GM18909 (cell line): ENCODE measurements around the gene CRIP2.

Experiments used
- ATAC-seq: cut with Tn5 transposase; IDR thresholded peaks from one replicate; pipeline ENCODE4 v1.9.1; 2021; ENCODE audit warnings: mild to moderate bottlenecking; ENCODE audit not compliant: unreplicated experiment, poor library complexity

Gene CRIP2

GRCh38 chr14:105474483-105475268 lies at the start of gene CRIP2:
TSS of gene CRIP2 (plus strand) at chr14:105474821. CDS start at chr14:105474863, 42 bp downstream.
- ATAC-seq: no peak

- ATAC-seq: no peak
These were observed 49.8 kb upstream of the CRIP2 start for GRCh38 chr14:105424861-105425260.

- no peak for ATAC-seq
These were observed 48.8 kb upstream of the CRIP2 start for GRCh38 chr14:105425823-105426247.

- no peak for ATAC-seq
These were observed 48.0 kb upstream of the CRIP2 start for GRCh38 chr14:105426416-105427130.

GRCh38 chr14:105427412-105427811 lies 47.2 kb upstream of the CRIP2 start:
- no peak for ATAC-seq

- ATAC-seq: no peak
These were observed 46.6 kb upstream of the CRIP2 start for GRCh38 chr14:105427936-105428485.

GRCh38 chr14:105430042-105430441 lies 44.6 kb upstream of the CRIP2 start:
- ATAC-seq: no peak

- ATAC-seq: no peak
These were observed 44.1 kb upstream of the CRIP2 start for GRCh38 chr14:105430565-105430964.

- no peak for ATAC-seq
These were observed 43.4 kb upstream of the CRIP2 start for GRCh38 chr14:105431256-105431655.

- no peak for ATAC-seq
These were observed 42.0 kb upstream of the CRIP2 start for GRCh38 chr14:105432657-105433056.

- no peak for ATAC-seq
These were observed 41.4 kb upstream of the CRIP2 start for GRCh38 chr14:105433161-105433605.

- ATAC-seq: no peak
These were observed 38.2 kb upstream of the CRIP2 start for GRCh38 chr14:105436402-105436801.

GRCh38 chr14:105436891-105437722 lies 37.5 kb upstream of the CRIP2 start:
- no peak for ATAC-seq

- no peak for ATAC-seq
These were observed 36.7 kb upstream of the CRIP2 start for GRCh38 chr14:105437723-105438500.

- no peak for ATAC-seq
These were observed 35.4 kb upstream of the CRIP2 start for GRCh38 chr14:105439179-105439578.

- ATAC-seq: no peak
These were observed 34.7 kb upstream of the CRIP2 start for GRCh38 chr14:105439710-105440553.

- ATAC-seq: no peak
These were observed 34.1 kb upstream of the CRIP2 start for GRCh38 chr14:105440554-105440900.

- ATAC-seq: no peak
These were observed 33.6 kb upstream of the CRIP2 start for GRCh38 chr14:105440992-105441391.

GRCh38 chr14:105442125-105442524 lies 32.5 kb upstream of the CRIP2 start:
- no peak for ATAC-seq
